Fibroblast of gingiva (primary cell): ENCODE measurements around the gene DAPK3.
"Not testable (repeated sequence)": the region's sequence is repeated elsewhere in the genome, so short reads cannot be mapped to it uniquely, and the experiment has no call there.

Experiments used
- DNase-seq: peaks from one replicate; pipeline ENCODE4 v3.0.0-alpha.2; 2011; ENCODE audit warnings: low read depth

The DAPK3 gene

GRCh38 chr19:3970808-3971598 lies at the start of gene DAPK3:
DAPK3 (minus strand) TSS chr19:3971099; CDS start chr19:3969735, 1,364 bp downstream.
- DNase-seq = peak; percentile 97

DNA sequence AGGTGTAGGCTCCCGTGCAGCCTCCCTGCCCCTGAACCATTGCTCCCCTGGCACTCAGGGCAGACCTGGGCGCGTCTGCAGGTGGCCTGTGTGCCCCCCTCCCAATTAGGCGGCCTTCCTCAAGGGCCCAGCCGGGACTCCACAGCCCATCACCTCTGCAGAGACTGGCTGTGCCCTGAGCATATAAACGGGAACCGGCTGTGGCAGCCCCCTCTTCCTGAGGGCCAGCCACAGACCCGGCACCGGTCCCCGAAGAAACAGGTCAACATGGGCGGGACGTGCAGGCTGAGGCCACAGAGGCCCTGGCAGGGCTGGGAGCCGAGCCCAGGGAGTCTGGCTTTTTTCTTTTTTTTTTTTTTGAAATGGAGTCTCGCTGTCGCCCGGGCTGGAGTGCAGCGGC lies 48.7 kb upstream of the DAPK3 start:
- no peak for DNase-seq

GRCh38 chr19:4018775-4019504 lies 48.0 kb upstream of the DAPK3 start:
- no peak for DNase-seq

GRCh38 chr19:4018140-4018613 lies 47.3 kb upstream of the DAPK3 start:
- no peak for DNase-seq

GRCh38 chr19:4016903-4017638 lies 46.2 kb upstream of the DAPK3 start:
- DNase-seq = no peak

DNA sequence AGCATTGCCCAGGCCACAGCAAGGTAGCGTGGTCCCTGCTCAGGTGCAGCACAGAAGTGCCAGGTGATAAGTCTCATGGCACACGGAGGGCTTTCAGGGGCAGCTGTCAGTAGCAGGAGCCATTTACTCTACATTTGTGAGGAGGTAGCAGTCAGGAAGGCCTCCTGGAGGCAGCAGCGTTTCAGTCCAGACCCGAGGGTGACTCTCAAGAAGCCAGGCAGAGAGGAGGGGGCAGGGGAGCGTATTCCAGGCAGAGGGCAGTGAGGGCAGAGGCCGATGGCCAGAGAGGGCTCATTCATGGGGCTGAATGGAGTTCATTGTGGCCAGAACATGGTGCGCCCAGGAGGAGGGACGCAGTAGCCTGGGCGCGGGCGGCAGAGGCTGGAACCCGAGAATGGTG lies 45.6 kb upstream of the DAPK3 start:
- no peak for DNase-seq

- no peak for DNase-seq
Observed at GRCh38 chr19:4015705-4016402, 45.0 kb upstream of the DAPK3 start.

DNA sequence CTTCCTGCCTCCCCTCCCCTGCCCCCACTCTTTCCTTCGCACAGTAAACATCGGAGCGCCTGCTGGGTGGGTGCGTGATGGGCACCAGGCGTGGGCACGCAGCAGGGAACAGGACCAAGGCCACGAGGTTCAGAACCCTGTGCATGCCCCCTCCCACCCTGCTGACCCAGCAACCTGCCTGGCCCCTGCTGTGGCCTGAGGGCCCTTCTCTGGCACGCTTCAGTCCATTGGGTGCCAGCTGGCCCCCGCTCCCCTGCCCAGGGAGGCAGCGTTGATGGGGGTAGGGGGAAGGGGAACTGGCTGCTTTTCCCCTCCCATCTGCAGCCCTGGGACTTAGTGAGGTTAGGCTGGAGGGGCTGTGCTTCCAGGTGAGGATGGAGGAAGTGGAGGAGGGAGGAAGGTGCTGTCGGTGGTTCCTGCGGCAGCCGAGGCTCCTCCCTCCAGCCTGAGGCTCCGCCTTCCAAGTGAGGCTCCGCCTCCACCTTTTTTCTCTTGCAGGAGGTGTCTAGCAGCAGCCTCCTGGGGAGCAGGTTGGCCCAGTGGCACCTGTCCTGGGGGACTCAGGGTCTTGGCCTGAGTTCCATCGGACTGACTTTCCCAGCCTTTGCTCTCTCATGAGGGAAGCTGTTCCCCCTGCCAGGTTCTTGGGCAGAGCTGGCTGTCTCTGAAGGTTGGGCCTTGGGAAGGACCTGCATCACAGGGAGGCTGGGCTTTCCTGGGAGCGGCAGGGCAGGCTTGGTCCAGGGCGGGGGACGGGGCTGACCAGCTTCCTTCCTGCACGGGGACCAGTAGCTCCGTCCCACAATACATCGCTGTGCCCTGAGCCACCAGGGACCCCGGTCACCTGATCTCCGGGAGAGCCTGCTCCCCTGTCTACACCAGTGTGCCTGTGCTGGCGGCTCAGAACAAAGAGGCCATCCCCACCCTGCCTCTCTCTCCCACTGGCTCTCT lies 43.9 kb upstream of the DAPK3 start:
- no peak for DNase-seq

DNA sequence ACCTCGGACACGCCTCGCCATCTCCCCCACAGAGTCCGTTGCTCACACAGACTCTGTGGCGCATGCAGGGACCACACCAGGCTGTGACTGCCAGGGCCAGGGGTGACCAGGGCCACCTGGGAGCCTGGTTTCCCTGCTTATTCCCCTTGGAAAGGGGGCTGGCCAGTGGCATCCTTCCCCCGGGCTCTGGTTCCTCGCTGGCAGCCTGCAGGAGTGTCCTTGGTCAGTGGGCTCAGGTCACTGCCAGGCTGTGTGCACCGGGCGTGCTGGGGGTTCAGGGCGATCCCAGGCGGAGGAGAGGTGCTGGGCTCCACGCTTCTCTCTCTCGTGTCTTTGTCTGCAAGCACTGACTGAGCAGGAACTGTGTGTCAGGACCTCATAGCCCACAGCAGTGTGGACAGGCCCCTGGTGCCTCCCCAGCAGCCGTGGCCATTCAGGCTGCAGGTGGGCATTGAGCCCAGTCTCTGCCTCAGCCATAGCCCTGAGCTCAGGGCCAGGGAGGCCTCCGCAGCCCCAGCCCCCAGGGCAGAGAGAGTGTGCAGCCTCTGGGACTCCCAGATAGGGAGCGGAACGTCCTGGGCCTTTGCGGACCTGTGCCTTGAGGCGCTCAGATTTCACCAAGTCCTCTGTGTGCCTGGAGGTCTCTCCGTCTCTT lies 43.1 kb upstream of the DAPK3 start:
- no peak for DNase-seq

DNA sequence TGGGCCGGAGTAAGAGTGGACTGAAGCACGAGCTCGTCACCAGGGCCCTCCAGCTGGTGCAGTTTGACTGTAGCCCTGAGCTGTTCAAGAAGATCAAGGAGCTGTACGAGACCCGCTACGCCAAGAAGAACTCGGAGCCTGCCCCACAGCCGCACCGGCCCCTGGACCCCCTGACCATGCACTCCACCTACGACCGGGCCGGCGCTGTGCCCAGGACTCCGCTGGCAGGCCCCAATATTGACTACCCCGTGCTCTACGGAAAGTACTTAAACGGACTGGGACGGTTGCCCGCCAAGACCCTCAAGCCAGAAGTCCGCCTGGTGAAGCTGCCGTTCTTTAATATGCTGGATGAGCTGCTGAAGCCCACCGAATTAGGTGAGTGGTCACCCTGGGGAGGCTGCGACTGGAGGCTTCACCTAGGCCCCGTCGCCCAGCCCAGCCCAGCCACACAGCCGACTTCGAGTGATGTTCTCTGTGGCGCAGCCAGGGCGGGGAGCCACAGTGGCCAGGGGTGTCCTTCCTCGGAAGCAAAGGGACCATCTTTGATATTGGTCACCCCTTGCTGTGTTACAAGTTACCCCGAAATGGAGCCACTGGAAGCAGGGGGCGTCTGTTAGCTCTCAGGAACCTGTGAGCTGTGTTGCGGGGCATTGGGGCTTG lies 42.2 kb upstream of the DAPK3 start:
- DNase-seq = no peak

DNA sequence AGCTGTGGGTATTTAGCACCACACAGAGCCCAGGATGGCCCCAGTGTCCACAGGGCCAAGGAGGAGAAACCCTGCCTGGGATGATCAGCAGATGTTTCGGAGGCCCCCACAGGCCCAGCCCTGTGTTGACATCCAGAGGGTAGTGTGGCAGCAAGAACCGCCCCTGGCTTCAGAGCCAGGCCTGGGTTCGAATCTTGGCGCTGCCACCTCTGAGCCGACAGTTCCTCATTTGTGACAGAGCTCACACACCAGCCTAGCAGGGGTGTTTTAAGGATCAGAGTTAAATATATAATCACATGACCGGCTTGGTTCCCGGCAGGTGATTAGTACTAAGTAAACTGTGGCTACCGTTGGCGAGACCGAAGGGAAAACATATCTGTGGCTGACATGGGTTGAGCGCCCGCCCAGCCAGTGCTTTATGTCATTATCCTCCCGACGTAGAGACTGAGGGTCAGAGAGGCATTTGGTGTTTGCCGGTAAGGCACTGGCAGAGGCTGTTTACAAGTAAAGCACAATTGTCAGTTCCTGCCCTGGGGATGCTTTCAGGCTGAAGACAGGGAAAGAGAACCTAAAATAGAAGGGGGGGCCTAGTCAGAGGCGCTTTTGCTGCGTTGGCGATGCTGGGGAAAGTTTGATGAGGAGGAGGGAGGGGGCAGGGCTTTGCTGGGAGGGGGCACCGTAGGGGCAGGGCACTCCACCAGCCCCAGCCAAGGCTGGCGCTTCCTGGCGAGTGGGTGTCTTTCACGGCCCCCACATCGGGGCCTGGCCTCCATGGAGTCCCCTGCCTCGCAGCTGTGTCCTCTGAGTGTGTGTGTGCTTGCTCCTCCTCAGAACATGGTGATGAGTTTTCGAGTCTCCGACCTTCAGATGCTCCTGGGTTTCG lies 41.4 kb upstream of the DAPK3 start:
- DNase-seq = no peak

DNA sequence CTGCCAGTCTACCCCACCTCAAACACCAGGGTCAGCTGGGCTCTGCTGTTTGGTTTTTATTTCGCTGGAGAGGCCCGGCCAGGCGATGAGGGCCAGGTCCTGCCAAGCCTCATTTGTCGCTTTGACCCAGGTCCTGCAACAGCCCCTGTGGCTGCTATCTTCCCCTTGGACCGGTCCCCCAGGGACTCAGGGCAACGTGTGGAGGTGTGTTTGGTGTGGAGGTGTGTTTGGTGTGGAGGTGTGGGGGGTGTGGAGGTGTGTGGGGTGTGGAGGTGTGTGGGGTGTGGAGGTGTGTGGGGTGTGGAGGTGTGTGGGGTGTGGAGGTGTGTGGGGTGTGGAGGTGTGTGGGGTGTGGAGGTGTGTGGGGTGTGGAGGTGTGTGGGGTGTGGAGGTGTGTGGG lies 40.5 kb upstream of the DAPK3 start:
- DNase-seq = not testable (repeated sequence)

GRCh38 chr19:4010808-4011110 lies 39.9 kb upstream of the DAPK3 start:
- DNase-seq = no peak

DNA sequence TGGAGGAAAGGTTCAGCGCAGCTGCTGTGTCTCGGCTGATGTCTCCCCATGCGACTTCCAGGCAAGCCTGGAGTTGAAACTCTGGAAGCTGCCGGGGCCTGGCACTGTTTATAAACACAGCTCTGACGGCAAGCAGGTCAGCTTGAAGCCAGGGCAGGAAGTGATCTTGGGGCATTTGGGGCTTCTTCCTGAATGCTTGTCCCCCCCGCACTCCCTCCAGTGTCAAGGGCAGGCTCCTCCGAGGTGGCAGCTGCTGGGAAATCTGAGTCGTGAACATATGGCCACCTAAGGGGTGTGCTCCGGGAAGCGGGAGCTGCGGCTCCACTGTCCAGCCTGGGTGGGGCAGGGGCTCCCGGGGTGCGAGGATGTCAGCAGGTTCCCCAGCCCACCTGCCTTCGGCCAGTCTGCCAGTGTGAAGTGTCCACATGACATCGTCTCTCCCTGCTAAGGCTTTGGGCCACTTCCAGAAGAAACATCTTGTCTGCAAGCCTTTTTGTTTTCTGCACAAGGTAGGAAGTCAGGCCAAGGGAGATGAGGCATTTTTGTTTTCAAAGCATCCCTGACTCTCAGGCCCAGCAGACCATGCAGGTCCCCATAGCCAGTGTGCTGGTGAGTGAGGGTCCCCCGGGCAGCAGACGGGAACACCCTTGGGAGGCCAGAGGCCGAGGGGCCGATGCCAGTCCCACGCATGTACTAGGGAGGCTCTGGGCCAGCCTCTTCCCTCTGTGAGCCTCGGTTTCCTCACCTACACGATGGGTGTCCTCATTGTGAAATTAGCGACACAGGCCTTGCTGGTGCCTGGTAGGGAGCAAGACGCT lies 39.3 kb upstream of the DAPK3 start:
- no peak for DNase-seq

- DNase-seq = no peak
Observed at GRCh38 chr19:4007836-4008539, 37.1 kb upstream of the DAPK3 start.

DNA sequence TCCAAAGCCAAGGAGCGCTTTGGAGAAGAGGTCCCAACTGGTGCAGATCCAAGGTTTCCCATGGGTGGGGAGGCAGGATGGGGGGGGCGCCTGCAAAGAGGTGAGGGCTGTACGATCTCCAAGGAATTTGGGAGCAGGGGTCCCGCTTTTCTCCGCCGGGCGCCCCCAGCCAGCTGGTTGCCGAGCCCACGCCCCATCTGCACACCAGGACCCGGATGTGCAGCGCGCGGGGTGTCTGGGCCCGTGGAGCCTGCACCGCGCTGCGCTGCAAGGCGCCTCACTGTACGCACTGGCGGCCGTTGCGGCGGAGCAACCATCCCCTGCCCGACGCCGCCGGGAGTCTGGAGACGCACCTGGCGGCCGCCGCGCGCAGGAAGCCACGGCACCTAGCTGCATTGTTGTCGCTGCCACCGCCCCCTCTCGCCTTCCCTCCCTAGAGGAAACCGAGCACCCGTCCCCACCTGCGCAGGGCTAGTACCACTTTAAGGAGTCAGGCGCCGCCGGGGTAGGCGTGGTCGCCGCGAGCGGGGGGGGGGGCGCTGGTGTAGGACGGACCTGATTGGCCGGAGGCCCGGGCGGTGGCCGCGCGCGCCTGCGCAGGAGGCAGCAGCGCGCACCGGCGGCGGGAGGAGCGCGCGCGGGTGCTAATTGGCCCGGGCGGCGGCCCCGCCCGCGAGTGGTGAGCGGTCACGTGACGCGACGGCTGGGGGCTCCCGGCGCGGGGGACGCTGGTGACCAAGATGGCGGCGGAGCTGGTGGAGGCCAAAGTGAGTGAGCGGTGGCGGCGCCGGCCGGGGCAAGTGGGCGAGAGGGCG lies 36.3 kb upstream of the DAPK3 start, which contains the start of gene PIAS4:
TSS of gene PIAS4 (plus strand) at position 716 of the 815 bp plus-strand sequence. CDS start at position 741, 25 bp downstream.
- peak; percentile 91 for DNase-seq
